ENCODE data around the gene DDX41. TPM values are rescaled to one million over a fixed set of nuclear protein-coding genes. Genes with fewer than 3 reads are reported as not detected.
A peak's percentile ranks its signal among the peaks of the same experiment; 100 is the strongest.

The DDX41 gene
- total RNA-seq, 1 experiment from 2014 or later, result 104 TPM

- Histone ChIP-seq H3K4me3 (ENCODE audit: low read length) (peak overlapping the region; percentile 93), H3K9ac (ENCODE audit: low read length) (peak overlapping the region; percentile 99), H2AFZ (ENCODE audit: low read length) (no peak overlapping the region), H3K9me2 (replicated peaks; ENCODE audit: insufficient read depth, low read length) (no peaks in the 10 kb centered on the region), H3K9me3 (ENCODE audit: low read length) (no peaks in the 10 kb centered on the region), H3K36me3 (ENCODE audit: insufficient read depth, low read length) (peaks cover 25% of the 10 kb centered on the region), H3K27ac (ENCODE audit: low read length) (peak overlapping the region; percentile 99), H3K79me2 (ENCODE audit: low read length) (peaks cover 37% of the 10 kb centered on the region), H3K4me1 (ENCODE audit: low read length) (peaks cover 66% of the 10 kb centered on the region), H4K20me1 (ENCODE audit: insufficient read depth, low read depth, low read length) (no peaks in the 10 kb centered on the region), H3K27me3 (ENCODE audit: low read length) (no peaks in the 10 kb centered on the region), H3K4me2 (ENCODE audit: low read depth, low read length, poor library complexity, severe bottlenecking) (peak overlapping the region; percentile 100)
- peak; percentile 96 for DNase-seq
Measured at GRCh38 chr5:177509991-177510566, 6.7 kb downstream of the DDX41 start.

GRCh38 chr5:177509381-177509951 is 7.3 kb downstream of the DDX41 start, which contains the start of gene DOK3:
Gene DOK3 (minus strand): TSS chr5:177509826. CDS start chr5:177509540, 286 bp downstream.
- Histone ChIP-seq H3K4me3 (ENCODE audit: low read length) (peak within 1 kb of the TSS; percentile 93), H2AFZ (ENCODE audit: low read length) (no peak within 1 kb of the TSS), H3K9me3 (ENCODE audit: low read length) (no peaks in the 10 kb centered on the region), H3K36me3 (ENCODE audit: insufficient read depth, low read length) (peaks cover 19% of the 10 kb centered on the region), H4K20me1 (ENCODE audit: insufficient read depth, low read depth, low read length) (no peaks in the 10 kb centered on the region), H3K27ac (ENCODE audit: low read length) (peak within 1 kb of the TSS; percentile 99), H3K4me2 (ENCODE audit: low read depth, low read length, poor library complexity, severe bottlenecking) (peak within 1 kb of the TSS; percentile 100), H3K9me2 (replicated peaks; ENCODE audit: insufficient read depth, low read length) (no peaks in the 10 kb centered on the region), H3K79me2 (ENCODE audit: low read length) (peaks cover 31% of the 10 kb centered on the region), H3K27me3 (ENCODE audit: low read length) (no peaks in the 10 kb centered on the region), H3K9ac (ENCODE audit: low read length) (peak within 1 kb of the TSS; percentile 99), H3K4me1 (ENCODE audit: low read length) (peaks cover 69% of the 10 kb centered on the region)
- DNase-seq, result peak; percentile 90

- Histone ChIP-seq H3K4me1 (ENCODE audit: low read length) (peaks cover 74% of the 10 kb centered on the region), H3K9me3 (ENCODE audit: low read length) (no peaks in the 10 kb centered on the region), H3K36me3 (ENCODE audit: insufficient read depth, low read length) (peaks cover 17% of the 10 kb centered on the region), H3K4me3 (ENCODE audit: low read length) (peak overlapping the region; percentile 93), H2AFZ (ENCODE audit: low read length) (no peak overlapping the region), H4K20me1 (ENCODE audit: insufficient read depth, low read depth, low read length) (no peaks in the 10 kb centered on the region), H3K27me3 (ENCODE audit: low read length) (no peaks in the 10 kb centered on the region), H3K4me2 (ENCODE audit: low read depth, low read length, poor library complexity, severe bottlenecking) (peak overlapping the region; percentile 100), H3K9me2 (replicated peaks; ENCODE audit: insufficient read depth, low read length) (no peaks in the 10 kb centered on the region), H3K9ac (ENCODE audit: low read length) (peak overlapping the region; percentile 99), H3K79me2 (ENCODE audit: low read length) (peaks cover 29% of the 10 kb centered on the region), H3K27ac (ENCODE audit: low read length) (peak overlapping the region; percentile 99)
- DNase-seq, result peak; percentile 86
Measured at GRCh38 chr5:177508837-177509236, 7.9 kb downstream of the DDX41 start.

GRCh38 chr5:177508221-177508611 is 8.5 kb downstream of the DDX41 start:
- peak overlapping the region; percentile 99 for H3K9ac ChIP-seq (ENCODE audit: low read length)

GRCh38 chr5:177507596-177508220 is 9.1 kb downstream of the DDX41 start:
- DNase-seq, result no peak
- H3K9me2 ChIP-seq (replicated peaks; ENCODE audit: insufficient read depth, low read length), result no peaks in the 10 kb centered on the region
- H4K20me1 ChIP-seq (ENCODE audit: insufficient read depth, low read depth, low read length), result no peaks in the 10 kb centered on the region
- peak overlapping the region; percentile 99 for H3K9ac ChIP-seq (ENCODE audit: low read length)
- H3K36me3 ChIP-seq (ENCODE audit: insufficient read depth, low read length), result peaks cover 17% of the 10 kb centered on the region
- H3K4me1 ChIP-seq (ENCODE audit: low read length), result peaks cover 85% of the 10 kb centered on the region
- peaks cover 29% of the 10 kb centered on the region for H3K79me2 ChIP-seq (ENCODE audit: low read length)
- peak overlapping the region; percentile 100 for H3K4me2 ChIP-seq (ENCODE audit: low read depth, low read length, poor library complexity, severe bottlenecking)
- peak overlapping the region; percentile 93 for H3K4me3 ChIP-seq (ENCODE audit: low read length)
- H3K9me3 ChIP-seq (ENCODE audit: low read length), result no peaks in the 10 kb centered on the region
- H3K27me3 ChIP-seq (ENCODE audit: low read length), result no peaks in the 10 kb centered on the region
- no peak overlapping the region for H2AFZ ChIP-seq (ENCODE audit: low read length)
- H3K27ac ChIP-seq (ENCODE audit: low read length), result peak overlapping the region; percentile 99

More at GRCh38 chr5:177508221-177508611, 8.5 kb downstream of the DDX41 start:
- Histone ChIP-seq H3K4me2 (ENCODE audit: low read depth, low read length, poor library complexity, severe bottlenecking) (peak overlapping the region; percentile 100), H3K9me2 (replicated peaks; ENCODE audit: insufficient read depth, low read length) (no peaks in the 10 kb centered on the region), H3K36me3 (ENCODE audit: insufficient read depth, low read length) (peaks cover 17% of the 10 kb centered on the region), H3K27me3 (ENCODE audit: low read length) (no peaks in the 10 kb centered on the region), H3K4me1 (ENCODE audit: low read length) (peaks cover 80% of the 10 kb centered on the region), H3K27ac (ENCODE audit: low read length) (peak overlapping the region; percentile 99), H2AFZ (ENCODE audit: low read length) (no peak overlapping the region), H3K9me3 (ENCODE audit: low read length) (no peaks in the 10 kb centered on the region), H4K20me1 (ENCODE audit: insufficient read depth, low read depth, low read length) (no peaks in the 10 kb centered on the region), H3K4me3 (ENCODE audit: low read length) (peak overlapping the region; percentile 93), H3K79me2 (ENCODE audit: low read length) (peaks cover 29% of the 10 kb centered on the region)
- no peak for DNase-seq

GRCh38 chr5:177507165-177507564 is 9.6 kb downstream of the DDX41 start:
- H3K36me3 ChIP-seq (ENCODE audit: insufficient read depth, low read length), result peaks cover 17% of the 10 kb centered on the region
- peak overlapping the region; percentile 99 for H3K27ac ChIP-seq (ENCODE audit: low read length)
- no peaks in the 10 kb centered on the region for H3K9me2 ChIP-seq (replicated peaks; ENCODE audit: insufficient read depth, low read length)
- no peaks in the 10 kb centered on the region for H3K9me3 ChIP-seq (ENCODE audit: low read length)
- peaks cover 29% of the 10 kb centered on the region for H3K79me2 ChIP-seq (ENCODE audit: low read length)
- no peak overlapping the region for H3K4me2 ChIP-seq (ENCODE audit: low read depth, low read length, poor library complexity, severe bottlenecking)
- no peaks in the 10 kb centered on the region for H3K27me3 ChIP-seq (ENCODE audit: low read length)
- no peak overlapping the region for H3K4me3 ChIP-seq (ENCODE audit: low read length)
- H2AFZ ChIP-seq (ENCODE audit: low read length), result no peak overlapping the region
- H3K4me1 ChIP-seq (ENCODE audit: low read length), result peaks cover 87% of the 10 kb centered on the region
- DNase-seq, result no peak
- peak overlapping the region; percentile 99 for H3K9ac ChIP-seq (ENCODE audit: low read length)
- no peaks in the 10 kb centered on the region for H4K20me1 ChIP-seq (ENCODE audit: insufficient read depth, low read depth, low read length)

GRCh38 chr5:177505075-177505474 is 11.7 kb downstream of the DDX41 start:
- no peaks in the 10 kb centered on the region for H4K20me1 ChIP-seq (ENCODE audit: insufficient read depth, low read depth, low read length)
- H3K9me3 ChIP-seq (ENCODE audit: low read length), result no peaks in the 10 kb centered on the region
- H3K4me1 ChIP-seq (ENCODE audit: low read length), result peaks cover 80% of the 10 kb centered on the region
- no peak overlapping the region for H3K9ac ChIP-seq (ENCODE audit: low read length)
- H3K9me2 ChIP-seq (replicated peaks; ENCODE audit: insufficient read depth, low read length), result no peaks in the 10 kb centered on the region
- no peak overlapping the region for H3K4me3 ChIP-seq (ENCODE audit: low read length)
- no peak overlapping the region for H3K4me2 ChIP-seq (ENCODE audit: low read depth, low read length, poor library complexity, severe bottlenecking)
- peaks cover 28% of the 10 kb centered on the region for H3K79me2 ChIP-seq (ENCODE audit: low read length)
- no peak overlapping the region for H2AFZ ChIP-seq (ENCODE audit: low read length)
- H3K36me3 ChIP-seq (ENCODE audit: insufficient read depth, low read length), result peaks cover 17% of the 10 kb centered on the region
- DNase-seq, result no peak
- no peaks in the 10 kb centered on the region for H3K27me3 ChIP-seq (ENCODE audit: low read length)
- H3K27ac ChIP-seq (ENCODE audit: low read length), result peak overlapping the region; percentile 29; the same call in 1 of the 2 replicates
